ENCODE measurements around the gene DUSP9. TPM values are rescaled to one million over a fixed set of nuclear protein-coding genes. Genes with fewer than 3 reads are reported as not detected.
"Not testable (repeated sequence)": the region's sequence is repeated elsewhere in the genome, so short reads cannot be mapped to it uniquely, and the experiment has no call there.

DUSP9 gene
- total and polyA plus RNA-seq, 2 experiments from 2014 or later = 75.5 to 86.2 TPM

GRCh38 chrX:153692003-153692402, 45.0 kb downstream of the DUSP9 start:
- WGBS (ENCODE audit: low lambda C conversion rate, missing lambda C conversion rate) = 82% methylated on average over 4 of the region's 4 CpGs
- no peaks in the 10 kb centered on the region for H3K9me3 ChIP-seq (ENCODE audit: low read depth)
- no peaks in the 10 kb centered on the region for H3K27me3 ChIP-seq
- peaks cover 2% of the 10 kb centered on the region for H4K20me1 ChIP-seq (ENCODE audit: insufficient read depth, poor library complexity, severe bottlenecking)
- no peaks in the 10 kb centered on the region for H3K79me2 ChIP-seq
- no peak overlapping the region for H3K27ac ChIP-seq
- no peak for DNase-seq (ENCODE audit: low spot score)
- H3K4me3 ChIP-seq = no peak overlapping the region
- TF ChIP-seq CTCF (IDR thresholded peaks at IDR 0.05; ENCODE audit: poor library complexity) (no peak), EZH2 (IDR thresholded peaks at IDR 0.05; ENCODE audit: borderline replicate concordance) (no peak), EZH2phosphoT487 (IDR thresholded peaks at IDR 0.05; ENCODE audit: low read depth, severe bottlenecking, unreplicated experiment) (no peak)
- H3K36me3 ChIP-seq (replicated peaks; ENCODE audit: insufficient read depth, low read depth) = no peaks in the 10 kb centered on the region
- no peaks in the 10 kb centered on the region for H3K9me2 ChIP-seq (replicated peaks; ENCODE audit: insufficient read depth)
- no peak overlapping the region for H2AFZ ChIP-seq
- H3K4me1 ChIP-seq (ENCODE audit: insufficient read depth) = peaks cover under 1% of the 10 kb centered on the region
- H3K4me2 ChIP-seq = no peak overlapping the region

- H3K4me1 ChIP-seq (ENCODE audit: insufficient read depth) = no peaks in the 10 kb centered on the region
- WGBS (ENCODE audit: low lambda C conversion rate, missing lambda C conversion rate) = 88% methylated on average over 24 of the region's 24 CpGs
- H3K9me2 ChIP-seq (replicated peaks; ENCODE audit: insufficient read depth) = no peaks in the 10 kb centered on the region
- TF ChIP-seq EZH2 (IDR thresholded peaks at IDR 0.05; ENCODE audit: borderline replicate concordance) (no peak), CTCF (IDR thresholded peaks at IDR 0.05; ENCODE audit: poor library complexity) (no peak), EZH2phosphoT487 (IDR thresholded peaks at IDR 0.05; ENCODE audit: low read depth, severe bottlenecking, unreplicated experiment) (no peak)
- H3K79me2 ChIP-seq = no peaks in the 10 kb centered on the region
- no peaks in the 10 kb centered on the region for H3K27me3 ChIP-seq
- H3K4me3 ChIP-seq = no peak overlapping the region
- no peaks in the 10 kb centered on the region for H3K9me3 ChIP-seq (ENCODE audit: low read depth)
- H2AFZ ChIP-seq = no peak overlapping the region
- H3K36me3 ChIP-seq (replicated peaks; ENCODE audit: insufficient read depth, low read depth) = no peaks in the 10 kb centered on the region
- no peak for DNase-seq (ENCODE audit: low spot score)
- peaks cover 2% of the 10 kb centered on the region for H4K20me1 ChIP-seq (ENCODE audit: insufficient read depth, poor library complexity, severe bottlenecking)
- no peak overlapping the region for H3K27ac ChIP-seq
- H3K4me2 ChIP-seq = no peak overlapping the region
Observed at GRCh38 chrX:153692611-153693156, 45.7 kb downstream of the DUSP9 start.

GRCh38 chrX:153693216-153694086, 46.4 kb downstream of the DUSP9 start:
- no peaks in the 10 kb centered on the region for H3K27me3 ChIP-seq
- peaks cover 2% of the 10 kb centered on the region for H4K20me1 ChIP-seq (ENCODE audit: insufficient read depth, poor library complexity, severe bottlenecking)
- no peaks in the 10 kb centered on the region for H3K4me1 ChIP-seq (ENCODE audit: insufficient read depth)
- no peak for TF ChIP-seq CTCF (IDR thresholded peaks at IDR 0.05; ENCODE audit: poor library complexity)
- no peak for TF ChIP-seq EZH2 (IDR thresholded peaks at IDR 0.05; ENCODE audit: borderline replicate concordance)
- no peak for TF ChIP-seq EZH2phosphoT487 (IDR thresholded peaks at IDR 0.05; ENCODE audit: low read depth, severe bottlenecking, unreplicated experiment)
- H3K79me2 ChIP-seq = no peaks in the 10 kb centered on the region
- no peak overlapping the region for H3K4me2 ChIP-seq
- H2AFZ ChIP-seq = no peak overlapping the region
- no peak for DNase-seq (ENCODE audit: low spot score)
- WGBS (ENCODE audit: low lambda C conversion rate, missing lambda C conversion rate) = 87% methylated on average over 21 of the region's 31 CpGs
- no peaks in the 10 kb centered on the region for H3K9me2 ChIP-seq (replicated peaks; ENCODE audit: insufficient read depth)
- H3K9me3 ChIP-seq (ENCODE audit: low read depth) = no peaks in the 10 kb centered on the region
- no peak overlapping the region for H3K27ac ChIP-seq
- H3K36me3 ChIP-seq (replicated peaks; ENCODE audit: insufficient read depth, low read depth) = no peaks in the 10 kb centered on the region
- no peak overlapping the region for H3K4me3 ChIP-seq

- not testable (repeated sequence) for H3K36me3 ChIP-seq (replicated peaks; ENCODE audit: insufficient read depth, low read depth); H4K20me1 ChIP-seq (ENCODE audit: insufficient read depth, poor library complexity, severe bottlenecking)
- 88% methylated on average over 13 of the region's 16 CpGs for WGBS (ENCODE audit: low lambda C conversion rate, missing lambda C conversion rate)
Observed at GRCh38 chrX:153694256-153694655, 47.3 kb downstream of the DUSP9 start.

More at GRCh38 chrX:153694256-153694655, 47.3 kb downstream of the DUSP9 start:
- not testable (repeated sequence) for H3K4me1 ChIP-seq (ENCODE audit: insufficient read depth); H3K9me2 ChIP-seq (replicated peaks; ENCODE audit: insufficient read depth); DNase-seq (ENCODE audit: low spot score); H3K27me3 ChIP-seq; H3K9me3 ChIP-seq (ENCODE audit: low read depth); H3K27ac ChIP-seq; H2AFZ ChIP-seq; H3K4me2 ChIP-seq; H3K79me2 ChIP-seq; H3K4me3 ChIP-seq
